ENCODE data around the gene CEP128.
"Not testable (repeated sequence)": the region's sequence is repeated elsewhere in the genome, so short reads cannot be mapped to it uniquely, and the experiment has no call there.

CEP128 gene

DNA sequence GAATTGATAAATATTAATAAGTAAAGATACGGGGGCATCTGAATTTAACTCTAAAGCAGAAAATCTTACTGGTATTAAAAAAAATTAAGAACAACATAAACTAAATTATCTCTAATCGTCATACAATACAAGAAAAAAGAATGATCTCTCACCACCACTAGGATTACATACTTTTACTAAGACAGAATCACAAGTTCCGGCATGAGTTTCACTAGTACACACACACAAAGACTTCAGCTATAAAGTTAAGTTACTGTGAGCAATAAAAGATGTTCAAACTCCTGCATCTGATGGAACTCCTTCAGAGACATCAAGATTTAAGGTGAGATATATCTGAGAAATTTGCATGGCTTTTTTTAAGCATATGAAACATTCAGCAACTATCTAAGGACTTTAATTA lies 21.9 kb downstream of the CEP128 start:
- Histone ChIP-seq H3K27ac (no peak overlapping the region), H3K4me3 (no peak overlapping the region)

DNA sequence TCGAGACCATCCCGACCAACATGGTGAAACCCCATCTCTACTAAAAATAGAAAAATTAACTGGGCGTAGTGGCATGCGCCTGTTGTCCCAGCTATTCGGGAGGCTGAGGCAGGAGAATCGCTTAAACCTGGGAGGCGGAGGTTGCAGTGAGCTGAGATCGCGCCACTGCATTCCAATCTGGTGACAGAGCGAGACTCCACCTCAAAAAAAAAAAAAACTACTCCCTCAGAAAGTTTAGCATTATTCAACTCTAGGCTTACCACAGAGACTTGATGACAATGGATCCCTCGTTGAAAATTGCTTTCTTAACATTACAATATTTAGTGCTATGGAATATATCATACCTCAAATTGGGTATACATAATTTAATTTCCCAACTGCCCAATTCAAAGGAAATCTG lies 29.5 kb downstream of the CEP128 start:
- not testable (repeated sequence) for H3K27ac ChIP-seq, H3K4me3 ChIP-seq

DNA sequence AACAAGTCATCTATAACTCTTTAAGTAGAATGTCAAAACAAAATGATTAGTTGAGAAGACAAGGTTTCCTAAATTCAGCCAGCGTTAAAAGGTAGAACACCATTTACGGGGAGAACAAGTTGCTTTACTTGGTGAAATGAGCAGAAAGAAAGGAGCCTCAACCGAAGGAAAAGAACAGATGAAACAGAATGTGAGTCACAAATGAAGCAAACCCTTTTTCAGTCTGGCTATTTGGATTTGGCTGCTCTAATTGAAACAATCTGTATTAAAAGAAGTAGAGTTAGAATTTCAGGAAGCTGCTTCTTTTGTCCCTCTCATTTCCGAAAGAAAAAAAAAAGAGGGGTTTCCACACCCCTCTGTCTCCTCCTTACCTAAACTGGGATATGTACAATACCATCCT lies 34.6 kb downstream of the CEP128 start:
- Histone ChIP-seq H3K4me3 (no peak overlapping the region), H3K27ac (peak overlapping the region in 1 of 21 experiments; percentile 26)

GRCh38 chr14:80906336-80906735 lies 35.2 kb downstream of the CEP128 start:
- H3K27ac ChIP-seq = no peak overlapping the region

DNA sequence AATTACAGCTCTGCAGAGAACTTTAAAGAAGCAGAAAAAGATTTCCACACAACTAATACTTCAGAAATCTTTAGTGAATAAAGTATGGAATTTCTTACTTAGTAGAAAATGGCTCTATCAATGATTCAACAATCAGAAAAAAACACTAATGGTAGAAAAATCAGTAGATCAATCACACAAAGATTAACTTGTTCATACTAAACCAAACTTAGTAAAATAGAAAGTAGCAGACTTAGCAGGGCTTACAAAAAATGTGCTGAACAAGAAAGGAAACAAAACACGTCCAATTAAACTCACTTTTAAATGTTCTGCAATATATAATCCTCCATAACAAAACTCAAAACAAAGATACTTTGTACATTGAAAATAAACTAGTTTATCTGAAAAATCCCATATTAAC lies 38.9 kb downstream of the CEP128 start:
- Histone ChIP-seq H3K4me3 (no peak overlapping the region), H3K27ac (no peak overlapping the region)

More at GRCh38 chr14:80906336-80906735, 35.2 kb downstream of the CEP128 start:
- H3K4me3 ChIP-seq = no peak overlapping the region

GRCh38 chr14:80901822-80902221 lies 39.7 kb downstream of the CEP128 start:
- no peak overlapping the region for H3K4me3 ChIP-seq
- no peak overlapping the region for H3K27ac ChIP-seq

DNA sequence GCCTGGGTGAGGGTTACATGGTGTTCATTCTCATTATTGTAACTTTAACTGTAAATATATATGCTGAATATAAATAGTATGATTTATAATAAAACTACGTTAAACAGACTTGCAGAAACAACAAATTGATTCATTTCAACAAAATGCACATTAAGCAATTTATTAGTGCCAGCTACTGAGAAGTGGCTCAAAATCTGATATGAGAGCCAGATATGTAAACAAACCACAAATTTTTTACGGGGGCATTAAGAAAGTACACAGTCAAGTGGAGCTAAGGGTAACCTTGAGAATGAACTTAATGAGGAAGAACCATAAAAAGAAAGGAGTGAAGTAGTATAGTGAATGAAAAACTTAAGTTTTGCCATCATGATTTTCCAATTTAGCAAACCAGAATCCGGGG lies 40.3 kb downstream of the CEP128 start:
- Histone ChIP-seq H3K27ac (no peak overlapping the region), H3K4me3 (no peak overlapping the region)

DNA sequence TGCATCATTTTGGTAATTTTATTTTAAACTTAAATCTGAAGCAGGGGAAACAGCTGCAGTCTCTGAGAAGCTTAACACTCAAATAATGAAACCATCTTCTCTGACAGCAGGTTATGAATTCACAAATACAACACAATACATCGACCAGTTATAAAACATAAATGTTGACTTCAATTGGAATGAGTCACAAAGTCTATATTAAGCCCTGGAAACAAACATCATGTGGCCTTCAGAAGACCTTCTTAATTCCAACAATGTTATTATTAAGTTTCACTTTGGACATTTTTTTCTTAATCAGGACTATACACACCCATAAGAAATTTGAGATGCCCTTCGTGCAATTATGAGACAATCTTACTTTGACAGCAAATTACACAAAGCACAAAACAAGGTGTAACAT lies 68.9 kb downstream of the CEP128 start:
- Histone ChIP-seq H3K4me3 (no peak overlapping the region), H3K27ac (no peak overlapping the region)

- H3K4me3 ChIP-seq = no peak overlapping the region
These were observed 73.3 kb downstream of the CEP128 start for GRCh38 chr14:80868260-80868659.

DNA sequence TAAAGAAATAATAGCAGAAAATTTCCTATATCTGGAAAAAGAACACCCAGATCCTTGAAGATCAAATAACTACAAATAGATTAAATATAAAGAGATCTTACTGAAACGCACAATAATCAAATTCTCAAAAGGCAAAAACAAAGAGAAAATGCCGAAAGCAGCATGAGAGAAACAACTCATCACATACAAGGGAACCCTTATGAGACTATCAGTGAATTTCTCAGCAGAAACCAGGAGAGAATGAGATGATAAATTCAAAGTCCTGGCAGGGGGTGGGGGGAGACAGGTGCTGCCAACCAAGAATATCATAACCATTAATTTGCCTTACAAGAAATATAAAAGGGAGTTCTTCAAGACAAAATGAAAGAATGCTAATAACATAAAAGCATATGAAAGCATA lies 73.7 kb downstream of the CEP128 start:
- H3K4me3 ChIP-seq = no peak overlapping the region
- no peak overlapping the region for H3K27ac ChIP-seq

More at GRCh38 chr14:80868260-80868659, 73.3 kb downstream of the CEP128 start:
- H3K27ac ChIP-seq = no peak overlapping the region

- Histone ChIP-seq H3K4me3 (no peak overlapping the region), H3K27ac (no peak overlapping the region)
These were observed 74.4 kb downstream of the CEP128 start for GRCh38 chr14:80867091-80867490.

GRCh38 chr14:80865565-80865964 lies 76.0 kb downstream of the CEP128 start:
- Histone ChIP-seq H3K4me3 (no peak overlapping the region), H3K27ac (no peak overlapping the region)

- no peak overlapping the region for H3K4me3 ChIP-seq
- no peak overlapping the region for H3K27ac ChIP-seq
These were observed 78.6 kb downstream of the CEP128 start for GRCh38 chr14:80862983-80863382.

GRCh38 chr14:80862541-80862940 lies 79.0 kb downstream of the CEP128 start:
- no peak overlapping the region for H3K27ac ChIP-seq
- H3K4me3 ChIP-seq = no peak overlapping the region

GRCh38 chr14:80850197-80850814 lies 91.2 kb downstream of the CEP128 start:
- Histone ChIP-seq H3K27ac (no peak overlapping the region), H3K4me3 (no peak overlapping the region)

DNA sequence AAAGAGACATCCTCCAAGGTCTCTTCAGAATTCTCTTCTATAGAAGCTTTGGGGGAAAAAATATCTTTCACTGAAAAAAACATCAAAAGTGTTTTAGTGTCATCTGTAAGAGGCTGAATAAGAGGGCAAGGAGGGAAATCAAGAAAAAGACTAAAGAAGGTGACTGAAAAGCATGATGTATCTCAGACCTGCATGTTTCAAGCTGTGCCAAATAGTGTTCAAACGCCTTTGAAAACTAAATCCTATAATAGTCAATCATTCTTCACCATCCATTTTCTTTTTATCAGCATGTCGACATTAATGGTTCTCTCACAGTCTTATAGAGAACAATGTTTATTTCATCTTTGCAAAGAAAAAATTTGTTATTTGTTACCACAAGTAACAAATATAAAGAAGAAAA lies 94.5 kb downstream of the CEP128 start:
- Histone ChIP-seq H3K4me3 (no peak overlapping the region), H3K27ac (no peak overlapping the region)

DNA sequence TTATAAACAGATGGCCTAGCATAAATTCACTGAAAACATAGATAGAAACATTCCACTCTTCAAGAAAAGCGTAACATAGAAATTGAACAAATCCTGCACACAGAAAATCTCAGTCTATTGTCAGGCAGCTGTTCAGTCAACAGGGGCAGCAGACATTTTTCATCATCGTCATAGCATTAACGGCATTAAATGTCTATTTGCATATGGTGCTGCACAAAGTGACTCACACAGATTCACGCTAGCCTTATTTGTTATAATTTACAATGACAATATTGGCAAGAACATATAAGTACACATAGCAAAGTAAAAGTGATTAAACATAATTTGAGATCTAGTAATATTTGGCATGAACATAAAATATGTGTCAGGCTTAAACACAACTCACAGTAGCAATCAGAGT lies 95.7 kb downstream of the CEP128 start:
- Histone ChIP-seq H3K27ac (no peak overlapping the region), H3K4me3 (no peak overlapping the region)

DNA sequence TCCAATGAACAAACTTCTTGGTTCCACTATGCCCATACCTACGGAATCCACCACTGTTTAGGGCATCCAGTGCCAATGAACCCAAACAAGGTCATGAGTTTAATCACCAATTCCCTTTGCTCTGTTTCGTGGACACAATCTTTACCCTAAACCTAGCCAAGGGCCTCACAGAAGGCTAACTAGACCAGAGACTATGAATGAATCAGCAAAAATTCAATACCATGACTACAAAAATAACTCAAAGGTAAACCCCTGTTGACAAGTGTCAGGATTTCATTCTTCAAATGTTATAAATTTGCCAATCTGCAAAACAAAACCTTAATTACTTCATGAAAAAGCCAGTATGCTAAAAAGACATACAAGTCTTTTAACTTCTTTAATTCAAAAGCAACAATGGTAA lies 96.7 kb downstream of the CEP128 start:
- H3K4me3 ChIP-seq = no peak overlapping the region
- no peak overlapping the region for H3K27ac ChIP-seq

DNA sequence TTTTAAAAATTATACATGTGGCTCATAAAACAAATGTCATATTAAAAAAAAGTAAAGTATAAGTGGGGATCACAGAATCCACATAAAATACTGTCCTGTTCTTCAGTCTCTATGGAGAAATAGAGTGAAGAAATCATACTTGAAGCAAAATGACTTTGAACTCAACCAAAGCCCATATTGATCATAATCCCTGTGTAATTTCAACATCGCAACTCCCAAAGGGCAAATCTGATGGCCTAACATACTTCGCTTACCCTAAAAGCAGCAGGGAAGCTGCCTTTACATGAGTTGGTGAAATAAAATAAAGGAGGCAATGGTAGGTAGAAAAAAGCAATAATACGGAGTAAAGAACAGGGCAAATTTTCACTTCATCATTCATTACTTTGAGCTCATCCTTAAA lies 101.8 kb downstream of the CEP128 start:
- Histone ChIP-seq H3K4me3 (no peak overlapping the region), H3K27ac (no peak overlapping the region)

- H3K27ac ChIP-seq = no peak overlapping the region
- no peak overlapping the region for H3K4me3 ChIP-seq
These were observed 131.9 kb downstream of the CEP128 start for GRCh38 chr14:80809663-80810062.

- Histone ChIP-seq H3K4me3 (no peak overlapping the region), H3K27ac (no peak overlapping the region)
These were observed 136.4 kb downstream of the CEP128 start for GRCh38 chr14:80805136-80805535.

GRCh38 chr14:80798878-80799277 lies 142.7 kb downstream of the CEP128 start:
- Histone ChIP-seq H3K4me3 (no peak overlapping the region), H3K27ac (no peak overlapping the region)
